GM12891 (cell line): ENCODE measurements around the gene KIF25.

Experiments used
- PAX5 ChIP-seq: IDR thresholded peaks from 2 replicates; pipeline ENCODE4 v1.6.1; 2011; ENCODE audit warnings: low read length, moderate library complexity, mild to moderate bottlenecking; ENCODE audit not compliant: insufficient read depth, severe bottlenecking
- POLR2A ChIP-seq: IDR thresholded peaks from 2 replicates; pipeline ENCODE4 v1.6.1; 2011; ENCODE audit warnings: low read depth, low read length, control low read depth
- POLR2AphosphoS5 ChIP-seq: IDR thresholded peaks from 2 replicates; pipeline ENCODE4 v1.6.1; 2011; ENCODE audit warnings: low read depth, low read length, control low read depth
- SPI1 ChIP-seq: IDR thresholded peaks from 2 replicates; pipeline ENCODE4 v1.6.1; 2011; ENCODE audit warnings: low read depth, low read length, control low read depth
- TAF1 ChIP-seq: IDR thresholded peaks from 2 replicates; pipeline ENCODE4 v1.6.1; 2011; ENCODE audit warnings: low read depth, low read length, control low read depth

DNA sequence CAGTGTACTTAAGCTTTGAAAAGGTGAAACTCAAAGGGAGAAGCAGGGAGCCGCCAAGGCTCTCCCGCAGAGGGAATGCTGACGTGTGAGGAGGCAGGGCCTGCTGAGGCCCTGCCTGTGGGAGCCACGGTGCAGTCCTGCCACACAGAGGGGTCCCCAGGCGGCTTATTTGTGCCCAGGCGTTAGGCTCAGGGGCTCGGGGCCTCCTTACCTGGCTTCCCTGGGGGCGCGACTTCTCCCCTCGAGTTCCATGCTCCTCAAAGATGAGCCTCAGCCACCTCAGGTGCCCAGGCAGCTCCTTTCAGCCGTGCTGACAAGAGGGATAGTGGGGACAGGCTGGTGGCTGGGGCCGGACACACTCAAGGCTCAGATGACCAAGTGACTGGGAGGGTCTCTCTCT, 2.2 kb upstream of the KIF25 start:
- TF ChIP-seq POLR2A (no peak), POLR2AphosphoS5 (no peak), TAF1 (no peak), SPI1 (no peak), PAX5 (no peak)
